WTC11 (cell line): ENCODE data around the gene GRID2. TPM values are rescaled to one million over a fixed set of nuclear protein-coding genes. Genes with fewer than 3 reads are reported as not detected.

Source experiments
- ATAC-seq: fragments of 200-7000 bp; cut with Tn5 transposase; 2 replicates; pipeline ENCODE4 v1.10.0; 2021; ENCODE audit warnings: mild to moderate bottlenecking, moderate library complexity
- CTCF ChIA-PET: fragments of 300-600 bp; sonication (Branson Sonifier 250); formaldehyde crosslinking; loops from one replicate; lab custom pipeline; 2021; ENCODE audit warnings: antibody characterized with exemption; lab: Charles Lee
- POLR2A ChIA-PET: fragments of 350-600 bp; sonication (Branson Sonifier 250); formaldehyde crosslinking; loops from one replicate; lab custom pipeline; 2021; ENCODE audit warnings: antibody characterized with exemption; lab: Charles Lee
- DNase-seq: peaks from one replicate; pipeline ENCODE4 v3.0.0; 2021; ENCODE audit warnings: low spot score
- H3K27ac Mint-ChIP-seq: 2 replicates; pipeline ENCODE4 v1.8.0; 2021; ENCODE audit warnings: mixed read lengths
- H3K27me3 Mint-ChIP-seq: 2 replicates; pipeline ENCODE4 v1.8.0; 2021; ENCODE audit warnings: low read depth, mild to moderate bottlenecking, moderate library complexity, mixed read lengths
- H3K36me3 Mint-ChIP-seq: 2 replicates; pipeline ENCODE4 v1.8.0; 2021; ENCODE audit warnings: mixed read lengths
- H3K4me1 Mint-ChIP-seq: 2 replicates; pipeline ENCODE4 v1.8.0; 2022; ENCODE audit warnings: mixed read lengths
- H3K4me3 Mint-ChIP-seq: 2 replicates; pipeline ENCODE4 v1.8.0; 2021; ENCODE audit warnings: mild to moderate bottlenecking, moderate library complexity, mixed read lengths
- H3K9me3 Mint-ChIP-seq: 2 replicates; pipeline ENCODE4 v1.8.0; 2021; ENCODE audit warnings: mixed read lengths
- ATF2 ChIP-seq: sonication (generic); formaldehyde crosslinking; IDR thresholded peaks from 2 replicates; pipeline ENCODE4 v1.8.1; 2022; ENCODE audit warnings: low read depth, missing genetic modification reagents, borderline replicate concordance
- ATF6 ChIP-seq: sonication (generic); formaldehyde crosslinking; IDR thresholded peaks from 2 replicates; pipeline ENCODE4 v1.8.1; 2023; ENCODE audit warnings: mild to moderate bottlenecking, missing genetic modification reagents
- CREB1 ChIP-seq: sonication (generic); formaldehyde crosslinking; IDR thresholded peaks from 2 replicates; pipeline ENCODE4 v1.8.0; 2023; ENCODE audit warnings: mild to moderate bottlenecking, missing genetic modification reagents
- E2F1 ChIP-seq: sonication (generic); formaldehyde crosslinking; IDR thresholded peaks from 2 replicates; pipeline ENCODE4 v1.8.0; 2022; ENCODE audit warnings: mild to moderate bottlenecking, missing genetic modification reagents
- ESRRA ChIP-seq: sonication (generic); formaldehyde crosslinking; IDR thresholded peaks from 2 replicates; pipeline ENCODE4 v1.8.1; 2022; ENCODE audit warnings: mild to moderate bottlenecking, missing genetic modification reagents, borderline replicate concordance
- FOXJ3 ChIP-seq: sonication (generic); formaldehyde crosslinking; IDR thresholded peaks from 2 replicates; pipeline ENCODE4 v1.9.0; 2021; ENCODE audit warnings: missing genetic modification reagents, mild to moderate bottlenecking, borderline replicate concordance
- HMGA2 ChIP-seq: fragments of 250-450 bp; sonication (Bioruptor Pico); IDR thresholded peaks from 2 replicates; pipeline ENCODE4 v1.4.0; 2021; ENCODE audit warnings: mild to moderate bottlenecking, moderate library complexity
- HMGXB4 ChIP-seq: sonication (generic); formaldehyde crosslinking; IDR thresholded peaks from 2 replicates; pipeline ENCODE4 v1.8.1; 2023; ENCODE audit warnings: mild to moderate bottlenecking, moderate library complexity, missing genetic modification reagents
- JUN ChIP-seq: sonication (generic); formaldehyde crosslinking; IDR thresholded peaks from 2 replicates; pipeline ENCODE4 v1.8.0; 2023; ENCODE audit warnings: mild to moderate bottlenecking, missing genetic modification reagents
- MAX ChIP-seq: sonication (generic); formaldehyde crosslinking; IDR thresholded peaks from 2 replicates; pipeline ENCODE4 v1.8.0; 2022; ENCODE audit warnings: mild to moderate bottlenecking, missing genetic modification reagents
- MLX ChIP-seq: sonication (generic); formaldehyde crosslinking; IDR thresholded peaks from 2 replicates; pipeline ENCODE4 v1.8.1; 2023; ENCODE audit warnings: mild to moderate bottlenecking, missing genetic modification reagents, moderate library complexity
- MXD4 ChIP-seq: fragments of 250-450 bp; sonication (Bioruptor Pico); IDR thresholded peaks from 2 replicates; pipeline ENCODE4 v1.8.0; 2021; ENCODE audit warnings: mild to moderate bottlenecking, moderate library complexity, borderline replicate concordance
- NFE2L1 ChIP-seq: sonication (generic); formaldehyde crosslinking; IDR thresholded peaks from 2 replicates; pipeline ENCODE4 v1.8.1; 2023; ENCODE audit warnings: missing genetic modification reagents
- NR1H2 ChIP-seq: sonication (generic); formaldehyde crosslinking; IDR thresholded peaks from 2 replicates; pipeline ENCODE4 v1.9.0; 2021; ENCODE audit warnings: mild to moderate bottlenecking, moderate library complexity, missing genetic modification reagents
- PRRX2 ChIP-seq: fragments of 250-450 bp; sonication (Bioruptor Pico); IDR thresholded peaks from 2 replicates; pipeline ENCODE4 v1.8.0; 2021; ENCODE audit warnings: mild to moderate bottlenecking
- TEAD4 ChIP-seq: sonication (generic); formaldehyde crosslinking; IDR thresholded peaks from 2 replicates; pipeline ENCODE4 v1.8.0; 2022; ENCODE audit warnings: mild to moderate bottlenecking, missing genetic modification reagents
- ZBTB21 ChIP-seq: sonication (generic); formaldehyde crosslinking; IDR thresholded peaks from 2 replicates; pipeline ENCODE4 v1.8.1; 2023; ENCODE audit warnings: mild to moderate bottlenecking, missing genetic modification reagents, borderline replicate concordance
- ZNF138 ChIP-seq: sonication (generic); formaldehyde crosslinking; conservative IDR thresholded peaks from 2 replicates; pipeline ENCODE4 v1.8.1; 2022; ENCODE audit warnings: mild to moderate bottlenecking, moderate library complexity, missing genetic modification reagents
- ZNF219 ChIP-seq: sonication (generic); formaldehyde crosslinking; IDR thresholded peaks from 2 replicates; pipeline ENCODE4 v1.8.0; 2023; ENCODE audit warnings: missing genetic modification reagents, mild to moderate bottlenecking, borderline replicate concordance
- ZNF263 ChIP-seq: sonication (generic); formaldehyde crosslinking; IDR thresholded peaks from 2 replicates; pipeline ENCODE4 v1.8.1; 2022; ENCODE audit warnings: low read depth, mild to moderate bottlenecking, moderate library complexity, missing genetic modification reagents
- ZNF512 ChIP-seq: sonication (generic); formaldehyde crosslinking; IDR thresholded peaks from 2 replicates; pipeline ENCODE4 v1.8.1; 2022; ENCODE audit warnings: missing genetic modification reagents, borderline replicate concordance
- ZSCAN18 ChIP-seq: fragments of 250-450 bp; sonication (Bioruptor Pico); IDR thresholded peaks from 2 replicates; pipeline ENCODE4 v2.1.2; 2022; ENCODE audit warnings: mild to moderate bottlenecking, moderate library complexity
- total RNA-seq: library from RNA; stranded (reverse); gene quantifications from 3 replicates; pipeline ENCODE4 v1.2.3, GENCODE V29; 2021

Gene GRID2
- total RNA-seq, 1 experiment from 2014 or later = 26.8 TPM

- H3K27me3 Mint-ChIP-seq = no peaks in the 10 kb centered on the region
- no peak overlapping the region for H3K4me3 Mint-ChIP-seq
- POLR2A ChIA-PET = no interaction called here
- no peaks in the 10 kb centered on the region for H3K4me1 Mint-ChIP-seq
- TF ChIP-seq PRRX2 = no peak
- no peak for TF ChIP-seq JUN
- TF ChIP-seq ZNF138 (CRISPR knock-in tag) = no peak
- no peak for TF ChIP-seq E2F1 (CRISPR knock-in tag)
- no peak for TF ChIP-seq ATF2 (CRISPR knock-in tag)
- TF ChIP-seq MLX (CRISPR knock-in tag) = no peak
- TF ChIP-seq ZNF263 (CRISPR knock-in tag) = no peak
- TF ChIP-seq FOXJ3 = no peak
- TF ChIP-seq NR1H2 = no peak
- no peak for TF ChIP-seq NFE2L1 (CRISPR knock-in tag)
- no peak for TF ChIP-seq TEAD4 (CRISPR knock-in tag)
- TF ChIP-seq, all 79 proteins: peak for 0
- no peak for ATAC-seq
- CTCF ChIA-PET = no interaction called here
- no peak for DNase-seq
- H3K9me3 Mint-ChIP-seq = no peaks in the 10 kb centered on the region
- H3K36me3 Mint-ChIP-seq = no peaks in the 10 kb centered on the region
- no peak overlapping the region for H3K27ac Mint-ChIP-seq
Measured at GRCh38 chr4:93261207-93261606, 957.4 kb downstream of the GRID2 start.

GRCh38 chr4:93263166-93263565, 959.4 kb downstream of the GRID2 start:
- no peaks in the 10 kb centered on the region for H3K9me3 Mint-ChIP-seq
- H3K4me1 Mint-ChIP-seq = peaks cover 3% of the 10 kb centered on the region
- H3K4me3 Mint-ChIP-seq = no peak overlapping the region
- ChIA-PET POLR2A (interaction anchor here (0.6 kb wide), 1 partner anchor 32 kb away, joined by 3 read pairs; no protein-coding TSS in a partner anchor), CTCF (no interaction called here)
- no peak for ATAC-seq
- no peak overlapping the region for H3K27ac Mint-ChIP-seq
- H3K27me3 Mint-ChIP-seq = no peaks in the 10 kb centered on the region
- no peaks in the 10 kb centered on the region for H3K36me3 Mint-ChIP-seq
- no peak for DNase-seq
- TF ChIP-seq PRRX2 (no peak), NR1H2 (no peak), HMGXB4 (CRISPR knock-in tag) (no peak), MXD4 (CRISPR knock-in tag) (no peak), ATF2 (CRISPR knock-in tag) (no peak), ZBTB21 (CRISPR knock-in tag) (no peak), CREB1 (no peak), HMGA2 (CRISPR knock-in tag) (no peak), ZNF512 (CRISPR knock-in tag) (no peak), ATF6 (no peak), ZNF219 (CRISPR knock-in tag) (no peak), E2F1 (CRISPR knock-in tag) (no peak), NFE2L1 (CRISPR knock-in tag) (no peak), ESRRA (no peak), ZSCAN18 (CRISPR knock-in tag) (no peak), MAX (CRISPR knock-in tag) (no peak)
